Astrocyte (in vitro differentiated cells and primary cell): ENCODE data around the gene RAB40B. TPM values are rescaled to one million over a fixed set of nuclear protein-coding genes. Genes with fewer than 3 reads are reported as not detected.
A peak's percentile ranks its signal among the peaks of the same experiment; 100 is the strongest.

Experiments
- DNase-seq: peaks from one replicate; pipeline ENCODE4 v3.0.0-alpha.2; 2010; ENCODE audit warnings: low read depth
- FAIRE-seq: peaks from 2 replicates; lab custom pipeline; 2011; peaks lifted over from hg19 to GRCh38; lab: Jason Lieb, UNC
- H2AFZ ChIP-seq: 2 replicates; pipeline ENCODE4 v1.6.0; 2012; ENCODE audit warnings: low read depth, low read length, inconsistent platforms
- H3K27ac ChIP-seq: 2 replicates; pipeline ENCODE4 v1.5.1; 2011; ENCODE audit warnings: low read depth, low read length, inconsistent platforms
- H3K27me3 ChIP-seq: 2 replicates; pipeline ENCODE4 v1.6.0; 2011; ENCODE audit warnings: low read length, inconsistent platforms; ENCODE audit not compliant: insufficient read depth
- H3K36me3 ChIP-seq: 2 replicates; pipeline ENCODE4 v1.5.1; 2011; ENCODE audit warnings: low read length, inconsistent platforms; ENCODE audit not compliant: insufficient read depth
- H3K4me1 ChIP-seq: 2 replicates; pipeline ENCODE4 v1.5.1; 2011; ENCODE audit warnings: low read length, inconsistent platforms; ENCODE audit not compliant: insufficient read depth
- H3K4me2 ChIP-seq: 2 replicates; pipeline ENCODE4 v1.6.0; 2012; ENCODE audit warnings: low read length, inconsistent platforms
- H3K4me3 ChIP-seq: 2 replicates; pipeline ENCODE4 v1.5.1; 2011; ENCODE audit warnings: low read depth, mild to moderate bottlenecking, low read length, inconsistent platforms; ENCODE audit not compliant: insufficient read depth
- H3K79me2 ChIP-seq: 2 replicates; pipeline ENCODE4 v1.6.0; 2012; ENCODE audit warnings: mild to moderate bottlenecking, low read length, inconsistent platforms; ENCODE audit not compliant: insufficient read depth
- H3K9ac ChIP-seq: 2 replicates; pipeline ENCODE4 v1.6.0; 2012; ENCODE audit warnings: mild to moderate bottlenecking, low read length, inconsistent platforms
- H3K9me3 ChIP-seq: 2 replicates; pipeline ENCODE4 v1.5.1; 2012; ENCODE audit warnings: low read depth, mild to moderate bottlenecking, low read length, inconsistent platforms; ENCODE audit not compliant: insufficient read depth
- H4K20me1 ChIP-seq: 2 replicates; pipeline ENCODE4 v1.6.0; 2012; ENCODE audit warnings: low read length, inconsistent platforms; ENCODE audit not compliant: insufficient read depth
- H3K27ac Mint-ChIP-seq: one replicate; pipeline ENCODE4 v1.8.0; 2021; ENCODE audit warnings: mild to moderate bottlenecking, mixed read lengths; ENCODE audit not compliant: unreplicated experiment
- H3K27me3 Mint-ChIP-seq: one replicate; pipeline ENCODE4 v1.8.0; 2021; ENCODE audit warnings: low read depth, mixed read lengths; ENCODE audit not compliant: unreplicated experiment
- H3K36me3 Mint-ChIP-seq: one replicate; pipeline ENCODE4 v1.8.0; 2021; ENCODE audit warnings: low read depth, mixed read lengths; ENCODE audit not compliant: unreplicated experiment
- H3K4me1 Mint-ChIP-seq: one replicate; pipeline ENCODE4 v1.8.0; 2021; ENCODE audit warnings: low read depth, mixed read lengths; ENCODE audit not compliant: unreplicated experiment
- H3K4me3 Mint-ChIP-seq: one replicate; pipeline ENCODE4 v1.8.0; 2021; ENCODE audit warnings: mild to moderate bottlenecking, moderate library complexity, mixed read lengths; ENCODE audit not compliant: unreplicated experiment
- H3K9me3 Mint-ChIP-seq: one replicate; pipeline ENCODE4 v1.8.0; 2021; ENCODE audit warnings: mild to moderate bottlenecking, mixed read lengths; ENCODE audit not compliant: unreplicated experiment
- CTCF ChIP-seq: IDR thresholded peaks from 2 replicates; pipeline ENCODE4 v1.5.1; 2011; ENCODE audit warnings: low read depth, mild to moderate bottlenecking, inconsistent platforms, low read length, moderate library complexity; ENCODE audit not compliant: insufficient read depth
- EZH2 ChIP-seq: IDR thresholded peaks from 2 replicates; pipeline ENCODE4 v1.6.1; 2012; ENCODE audit warnings: mild to moderate bottlenecking, low read length, inconsistent platforms; ENCODE audit not compliant: insufficient read depth
- total RNA-seq: library from RNA; stranded (reverse); gene quantifications from 2 replicates; pipeline ENCODE4 v1.2.1, GENCODE V29; 2021

Gene RAB40B
- total RNA-seq, 1 donor from 2014 or later = 15.8 TPM

- Mint-ChIP-seq H3K9me3 (no peaks in the 10 kb centered on the region), H3K27me3 (no peaks in the 10 kb centered on the region), H3K27ac (no peak overlapping the region), H3K36me3 (peaks cover 17% of the 10 kb centered on the region), H3K4me3 (no peak overlapping the region), H3K4me1 (no peaks in the 10 kb centered on the region)
- Histone ChIP-seq H3K4me1 (no peaks in the 10 kb centered on the region), H3K9me3 (no peaks in the 10 kb centered on the region), H3K4me3 (no peak overlapping the region), H3K36me3 (peaks cover 29% of the 10 kb centered on the region), H3K4me2 (no peak overlapping the region), H2AFZ (no peak overlapping the region), H3K27ac (no peak overlapping the region), H3K27me3 (no peaks in the 10 kb centered on the region), H4K20me1 (peaks cover 44% of the 10 kb centered on the region), H3K79me2 (peaks cover 7% of the 10 kb centered on the region), H3K9ac (no peak overlapping the region)
- no peak for TF ChIP-seq EZH2
- TF ChIP-seq CTCF = no peak
- no peak for FAIRE-seq
- no peak for DNase-seq
These were observed 78.9 kb downstream of the RAB40B start for GRCh38 chr17:82619641-82620040.

- Mint-ChIP-seq H3K4me1 (no peaks in the 10 kb centered on the region), H3K4me3 (no peak overlapping the region), H3K36me3 (peaks cover 17% of the 10 kb centered on the region), H3K27me3 (no peaks in the 10 kb centered on the region), H3K9me3 (no peaks in the 10 kb centered on the region), H3K27ac (no peak overlapping the region)
- no peaks in the 10 kb centered on the region for H3K9me3 ChIP-seq
- H3K4me1 ChIP-seq = no peaks in the 10 kb centered on the region
- TF ChIP-seq EZH2 (no peak), CTCF (no peak)
- H3K36me3 ChIP-seq = peaks cover 32% of the 10 kb centered on the region
- no peak overlapping the region for H3K4me2 ChIP-seq
- H2AFZ ChIP-seq = no peak overlapping the region
- H3K27ac ChIP-seq = no peak overlapping the region
- FAIRE-seq (no peak), DNase-seq (no peak)
- no peak overlapping the region for H3K4me3 ChIP-seq
- H3K79me2 ChIP-seq = peaks cover 7% of the 10 kb centered on the region
- H3K9ac ChIP-seq = no peak overlapping the region
- H3K27me3 ChIP-seq = no peaks in the 10 kb centered on the region
- peaks cover 44% of the 10 kb centered on the region for H4K20me1 ChIP-seq
These were observed 79.3 kb downstream of the RAB40B start for GRCh38 chr17:82619211-82619610.

GRCh38 chr17:82616021-82616711, 82.3 kb downstream of the RAB40B start:
- no peaks in the 10 kb centered on the region for H3K27me3 ChIP-seq
- H3K36me3 ChIP-seq = peaks cover 17% of the 10 kb centered on the region
- FAIRE-seq (no peak), DNase-seq (no peak)
- H3K27me3 Mint-ChIP-seq = no peaks in the 10 kb centered on the region
- no peak overlapping the region for H3K4me2 ChIP-seq
- no peak overlapping the region for H3K27ac ChIP-seq
- no peak overlapping the region for H3K9ac ChIP-seq
- no peaks in the 10 kb centered on the region for H3K79me2 ChIP-seq
- peaks cover 21% of the 10 kb centered on the region for H3K36me3 Mint-ChIP-seq
- H3K9me3 ChIP-seq = no peaks in the 10 kb centered on the region
- no peak overlapping the region for H2AFZ ChIP-seq
- H3K9me3 Mint-ChIP-seq = no peaks in the 10 kb centered on the region
- H3K4me1 ChIP-seq = no peaks in the 10 kb centered on the region
- peaks cover 32% of the 10 kb centered on the region for H4K20me1 ChIP-seq
- no peak overlapping the region for H3K4me3 ChIP-seq
- TF ChIP-seq CTCF = no peak
- no peak for TF ChIP-seq EZH2
- no peak overlapping the region for H3K4me3 Mint-ChIP-seq
- peak overlapping the region; percentile 18 for H3K27ac Mint-ChIP-seq
- peaks cover 5% of the 10 kb centered on the region for H3K4me1 Mint-ChIP-seq
